GM13977 (cell line): Measurements from ENCODE around the gene BSND.

ENCODE experiments used
- DNase-seq: peaks from one replicate; pipeline ENCODE4 v3.0.0; 2012; ENCODE audit warnings: low spot score
- in situ Hi-C: fragments of 300-500 bp; cut with MboI; formaldehyde crosslinking; loops from one replicate; pipeline ENCODE4 v1.12.0; 2022; ENCODE audit warnings: low sequenced_read_pairs, low pct_unique_long_range_greater_than_20kb, mixed read lengths, inconsistent platforms; ENCODE audit not compliant: unreplicated experiment
- TF ChIP-seq, protein P1 (sequence below): IDR thresholded peaks from 2 replicates; pipeline ENCODE4 v1.5.1; 2012; ENCODE audit warnings: mild to moderate bottlenecking, control low read depth; ENCODE audit not compliant: insufficient read depth; ENCODE audit errors: extremely low read depth, missing control alignments

BSND gene

GRCh38 chr1:54979327-54979891 is 19.3 kb upstream of the BSND start:
- TF ChIP-seq, protein P1, sequence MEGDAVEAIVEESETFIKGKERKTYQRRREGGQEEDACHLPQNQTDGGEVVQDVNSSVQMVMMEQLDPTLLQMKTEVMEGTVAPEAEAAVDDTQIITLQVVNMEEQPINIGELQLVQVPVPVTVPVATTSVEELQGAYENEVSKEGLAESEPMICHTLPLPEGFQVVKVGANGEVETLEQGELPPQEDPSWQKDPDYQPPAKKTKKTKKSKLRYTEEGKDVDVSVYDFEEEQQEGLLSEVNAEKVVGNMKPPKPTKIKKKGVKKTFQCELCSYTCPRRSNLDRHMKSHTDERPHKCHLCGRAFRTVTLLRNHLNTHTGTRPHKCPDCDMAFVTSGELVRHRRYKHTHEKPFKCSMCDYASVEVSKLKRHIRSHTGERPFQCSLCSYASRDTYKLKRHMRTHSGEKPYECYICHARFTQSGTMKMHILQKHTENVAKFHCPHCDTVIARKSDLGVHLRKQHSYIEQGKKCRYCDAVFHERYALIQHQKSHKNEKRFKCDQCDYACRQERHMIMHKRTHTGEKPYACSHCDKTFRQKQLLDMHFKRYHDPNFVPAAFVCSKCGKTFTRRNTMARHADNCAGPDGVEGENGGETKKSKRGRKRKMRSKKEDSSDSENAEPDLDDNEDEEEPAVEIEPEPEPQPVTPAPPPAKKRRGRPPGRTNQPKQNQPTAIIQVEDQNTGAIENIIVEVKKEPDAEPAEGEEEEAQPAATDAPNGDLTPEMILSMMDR, result no peak
- peak; percentile 7 for DNase-seq
- in situ Hi-C loops, result no loop called here

DNA sequence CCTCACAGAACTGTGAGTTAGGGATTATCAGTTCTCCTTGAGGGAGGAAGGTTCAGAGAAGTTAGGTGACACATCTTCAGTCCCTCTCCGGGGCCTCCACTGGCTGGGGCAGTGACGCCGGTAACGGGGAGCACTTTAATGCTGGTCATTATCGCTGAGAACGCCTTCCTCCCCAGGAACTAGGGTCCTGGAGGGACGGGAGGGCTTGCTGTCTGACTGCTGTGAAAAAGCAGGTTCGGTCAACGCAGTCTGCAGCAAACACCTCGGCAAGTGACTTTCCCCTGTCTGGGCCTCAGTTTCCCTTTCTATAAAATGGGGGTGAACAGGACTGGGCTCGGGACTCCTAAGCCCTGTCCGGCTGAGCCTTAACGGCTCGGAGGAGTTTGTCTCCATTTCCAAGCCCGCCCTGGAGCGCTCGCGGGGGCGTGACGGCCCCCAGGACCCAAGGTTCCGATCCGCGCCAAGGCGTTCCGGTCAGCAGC is 18.6 kb upstream of the BSND start:
- in situ Hi-C loops, result no loop called here
- TF ChIP-seq, protein P1, result no peak
- peak; percentile 6 for DNase-seq

DNA sequence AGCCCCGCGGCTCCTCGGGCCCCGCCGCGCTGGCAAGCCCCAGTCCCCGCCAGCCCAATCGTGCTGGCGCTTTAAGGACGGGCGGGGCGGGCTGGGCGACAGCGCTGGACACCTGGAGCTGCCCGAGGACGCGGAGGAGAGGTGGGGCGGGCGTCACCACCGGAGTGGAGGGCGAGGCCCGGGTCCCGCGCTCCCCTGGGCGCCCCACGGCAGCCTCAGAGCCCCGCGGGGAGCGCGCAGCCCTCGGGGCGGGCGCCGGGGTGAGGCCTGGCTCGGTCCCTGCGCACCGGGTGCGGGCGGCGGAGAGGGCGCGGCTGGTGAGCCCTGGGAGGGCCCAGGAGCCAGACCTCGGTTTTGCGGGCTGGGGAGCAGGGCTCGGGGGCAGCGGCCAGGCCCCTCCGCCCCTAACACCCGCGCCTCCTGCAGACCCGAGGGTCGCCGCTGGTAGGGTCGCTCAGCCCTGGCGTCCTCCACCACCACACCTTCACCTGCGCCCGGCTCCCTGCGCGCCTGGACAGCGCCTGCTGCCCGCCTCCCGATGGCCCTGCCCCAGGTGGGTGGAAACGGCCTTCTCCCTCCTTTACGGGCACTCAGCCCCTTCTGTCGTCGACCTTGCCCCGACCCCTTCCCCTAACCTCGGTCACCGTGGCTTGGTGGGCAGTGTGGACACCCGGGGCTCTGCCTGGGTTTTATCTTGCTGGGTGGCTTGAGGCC is 18.0 kb upstream of the BSND start, which contains the start of gene TMEM61:
TMEM61 (plus strand) TSS at position 101 of the 714 bp plus-strand sequence; CDS start at position 539, 438 bp downstream.
- peak; percentile 17 for DNase-seq
- in situ Hi-C loops, result no loop called here
- TF ChIP-seq, protein P1, result no peak

- peak; percentile 1 for DNase-seq
- in situ Hi-C loops, result no loop called here
- TF ChIP-seq, protein P1, result no peak
Measured at GRCh38 chr1:54981466-54981865, 17.3 kb upstream of the BSND start.

DNA sequence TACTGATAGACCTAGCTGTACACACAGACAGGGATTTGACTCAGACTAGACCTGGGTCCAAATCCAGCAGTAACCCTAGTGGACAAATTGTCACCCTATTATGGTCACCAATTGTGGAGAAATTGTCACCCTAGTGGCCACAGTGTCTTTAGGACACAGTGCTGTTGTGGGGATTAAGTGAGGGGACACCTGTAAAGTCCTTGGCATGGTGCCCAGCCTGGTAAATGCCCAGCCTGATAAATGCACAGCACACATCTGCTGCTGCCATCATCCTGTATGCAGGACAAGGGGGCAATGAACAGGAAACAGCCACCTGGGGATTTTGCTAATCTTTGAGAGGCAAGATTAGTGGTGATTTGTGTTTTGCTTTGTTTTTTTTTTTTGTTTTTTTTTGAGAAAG is 16.0 kb upstream of the BSND start:
- in situ Hi-C loops, result no loop called here
- no peak for DNase-seq

DNA sequence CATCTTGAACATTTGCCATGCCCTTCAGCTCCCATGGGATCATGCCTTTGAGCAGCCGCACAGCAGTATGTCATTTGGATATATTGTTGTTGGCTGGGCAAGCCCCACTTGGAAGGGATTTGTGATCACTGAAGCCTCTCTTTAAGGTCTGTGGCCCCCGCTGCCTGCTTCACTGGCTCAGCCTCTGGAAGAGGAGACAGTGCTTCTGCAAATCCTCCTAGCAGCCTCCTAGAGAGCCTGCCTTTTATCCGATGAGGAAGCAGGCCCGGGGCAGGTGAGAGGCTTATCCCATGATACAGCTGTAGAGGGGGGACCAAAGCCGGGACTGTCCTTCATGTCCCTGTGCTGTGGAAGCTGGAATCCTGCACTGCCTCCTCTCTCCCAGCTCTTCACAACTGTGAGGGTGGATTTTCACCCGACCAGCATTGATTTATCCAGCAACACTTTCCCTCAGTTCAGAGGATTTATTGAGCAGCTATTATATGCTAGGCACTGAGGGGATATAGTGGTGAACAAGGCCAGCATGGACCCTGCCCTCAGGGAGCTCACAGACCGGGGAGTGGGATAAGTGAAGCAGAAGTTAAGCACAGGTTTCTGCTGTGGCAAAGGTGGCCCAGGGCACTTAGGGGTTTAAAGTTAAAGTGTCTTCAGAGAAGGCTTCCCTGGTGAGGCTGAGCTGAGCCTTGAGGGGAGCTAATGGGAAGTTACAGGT is 14.4 kb upstream of the BSND start:
- DNase-seq, result no peak
- in situ Hi-C loops, result no loop called here

More for the DNA sequence above, 16.0 kb upstream of the BSND start:
- TF ChIP-seq, protein P1, result no peak

More for the DNA sequence above, 14.4 kb upstream of the BSND start:
- TF ChIP-seq, protein P1, result no peak
